ENCODE data around the gene RTN4.
"Not testable (repeated sequence)": the region's sequence is repeated elsewhere in the genome, so short reads cannot be mapped to it uniquely, and the experiment has no call there.

The RTN4 gene

GRCh38 chr2:55056024-55056521, 5.8 kb upstream of the RTN4 start:
- Mint-ChIP-seq H3K4me3 (no peak overlapping the region), H3K27me3 (no peaks in the 10 kb centered on the region), H3K9me3 (no peaks in the 10 kb centered on the region), H3K4me1 (ENCODE audit: low read depth) (peaks cover 16% of the 10 kb centered on the region), H3K36me3 (ENCODE audit: low read depth) (no peaks in the 10 kb centered on the region), H3K27ac (no peak overlapping the region)
- intact Hi-C loops (cut with micrococcal nuclease), result no loop called here

GRCh38 chr2:55054106-55054875, 4.0 kb upstream of the RTN4 start:
- no peak overlapping the region for H3K4me3 Mint-ChIP-seq
- H3K27ac Mint-ChIP-seq, result no peak overlapping the region

GRCh38 chr2:55053225-55053624, 3.0 kb upstream of the RTN4 start:
- not testable (repeated sequence) for H3K27me3 Mint-ChIP-seq, H3K9me3 Mint-ChIP-seq, H3K4me3 Mint-ChIP-seq, H3K27ac Mint-ChIP-seq
- Mint-ChIP-seq H3K36me3 (ENCODE audit: low read depth) (peaks cover 25% of the 10 kb centered on the region), H3K4me1 (ENCODE audit: low read depth) (peaks cover 16% of the 10 kb centered on the region)
- intact Hi-C loops (cut with micrococcal nuclease), result loop anchor here (5.0 kb wide), 1 partner anchor 99 kb away; no protein-coding TSS in a partner anchor

More at GRCh38 chr2:55054106-55054875, 4.0 kb upstream of the RTN4 start:
- peaks cover 16% of the 10 kb centered on the region for H3K36me3 Mint-ChIP-seq (ENCODE audit: low read depth)
- H3K4me1 Mint-ChIP-seq (ENCODE audit: low read depth), result peaks cover 16% of the 10 kb centered on the region
- intact Hi-C loops (cut with micrococcal nuclease), result loop anchor here (5.0 kb wide), 1 partner anchor 98 kb away; no protein-coding TSS in a partner anchor
- no peaks in the 10 kb centered on the region for H3K27me3 Mint-ChIP-seq
- H3K9me3 Mint-ChIP-seq, result no peaks in the 10 kb centered on the region

- Mint-ChIP-seq H3K9me3 (no peaks in the 10 kb centered on the region), H3K4me3 (peak overlapping the region; percentile 4), H3K4me1 (ENCODE audit: low read depth) (peaks cover 16% of the 10 kb centered on the region), H3K27ac (peak overlapping the region; percentile 65), H3K27me3 (no peaks in the 10 kb centered on the region), H3K36me3 (ENCODE audit: low read depth) (peaks cover 25% of the 10 kb centered on the region)
- intact Hi-C loops (cut with micrococcal nuclease), result loop anchor here (5.0 kb wide), 1 partner anchor 100 kb away; no protein-coding TSS in a partner anchor
Measured at GRCh38 chr2:55052129-55053061, 2.1 kb upstream of the RTN4 start.

- peaks cover 22% of the 10 kb centered on the region for H3K4me1 Mint-ChIP-seq (ENCODE audit: low read depth)
Measured at GRCh38 chr2:55051026-55051866, 995 bp upstream of the RTN4 start.

GRCh38 chr2:55049821-55050099, 491 bp downstream of the RTN4 start:
- intact Hi-C loops (cut with micrococcal nuclease), result loop anchor here (1.0 to 5.0 kb wide), 3 partner anchors 63 to 119 kb away; no protein-coding TSS in a partner anchor
- H3K4me1 Mint-ChIP-seq (ENCODE audit: low read depth), result peaks cover 32% of the 10 kb centered on the region
- H3K27ac Mint-ChIP-seq, result peak overlapping the region; percentile 97
- H3K27me3 Mint-ChIP-seq, result no peaks in the 10 kb centered on the region
- H3K4me3 Mint-ChIP-seq, result peak overlapping the region; percentile 100
- no peaks in the 10 kb centered on the region for H3K9me3 Mint-ChIP-seq
- peaks cover 30% of the 10 kb centered on the region for H3K36me3 Mint-ChIP-seq (ENCODE audit: low read depth)

More at GRCh38 chr2:55051026-55051866, 995 bp upstream of the RTN4 start:
- Mint-ChIP-seq H3K4me3 (peak overlapping the region; percentile 100), H3K27me3 (no peaks in the 10 kb centered on the region), H3K27ac (peak overlapping the region; percentile 97), H3K9me3 (no peaks in the 10 kb centered on the region), H3K36me3 (ENCODE audit: low read depth) (peaks cover 25% of the 10 kb centered on the region)
- intact Hi-C loops (cut with micrococcal nuclease), result loop anchor here (1.0 to 5.0 kb wide), 2 partner anchors 82 to 101 kb away; no protein-coding TSS in a partner anchor

- Mint-ChIP-seq H3K27me3 (no peaks in the 10 kb centered on the region), H3K9me3 (no peaks in the 10 kb centered on the region), H3K4me1 (ENCODE audit: low read depth) (peaks cover 34% of the 10 kb centered on the region), H3K27ac (peak overlapping the region; percentile 97), H3K4me3 (peak overlapping the region; percentile 100), H3K36me3 (ENCODE audit: low read depth) (peaks cover 30% of the 10 kb centered on the region)
- intact Hi-C loops (cut with micrococcal nuclease), result loop anchor here (2.0 kb wide), 1 partner anchor 120 kb away; no protein-coding TSS in a partner anchor
Measured at GRCh38 chr2:55049043-55049820, 1.0 kb downstream of the RTN4 start.

GRCh38 chr2:55048508-55049042, 1.7 kb downstream of the RTN4 start:
- H3K4me3 Mint-ChIP-seq, result peak overlapping the region; percentile 100
- intact Hi-C loops (cut with micrococcal nuclease), result loop anchor here (2.0 kb wide), 1 partner anchor 120 kb away; no protein-coding TSS in a partner anchor

GRCh38 chr2:55047677-55048299, 2.5 kb downstream of the RTN4 start:
- intact Hi-C loops (cut with micrococcal nuclease), result loop anchor here (2.0 kb wide), 3 partner anchors 15 to 121 kb away; no protein-coding TSS in a partner anchor
- Mint-ChIP-seq H3K27ac (peak overlapping the region; percentile 25), H3K36me3 (ENCODE audit: low read depth) (peaks cover 30% of the 10 kb centered on the region), H3K9me3 (no peaks in the 10 kb centered on the region), H3K4me3 (peak overlapping the region; percentile 71), H3K4me1 (ENCODE audit: low read depth) (peaks cover 38% of the 10 kb centered on the region), H3K27me3 (no peaks in the 10 kb centered on the region)

More at GRCh38 chr2:55048508-55049042, 1.7 kb downstream of the RTN4 start:
- peaks cover 30% of the 10 kb centered on the region for H3K36me3 Mint-ChIP-seq (ENCODE audit: low read depth)
- H3K27me3 Mint-ChIP-seq, result no peaks in the 10 kb centered on the region
- peak overlapping the region; percentile 97 for H3K27ac Mint-ChIP-seq
- peaks cover 38% of the 10 kb centered on the region for H3K4me1 Mint-ChIP-seq (ENCODE audit: low read depth)
- H3K9me3 Mint-ChIP-seq, result no peaks in the 10 kb centered on the region

- H3K27me3 Mint-ChIP-seq, result no peaks in the 10 kb centered on the region
- H3K27ac Mint-ChIP-seq, result no peak overlapping the region
- peaks cover 28% of the 10 kb centered on the region for H3K4me1 Mint-ChIP-seq (ENCODE audit: low read depth)
- no peak overlapping the region for H3K4me3 Mint-ChIP-seq
- peaks cover 29% of the 10 kb centered on the region for H3K36me3 Mint-ChIP-seq (ENCODE audit: low read depth)
- intact Hi-C loops (cut with micrococcal nuclease), result loop anchor here (2.0 kb wide), 2 partner anchors 13 to 27 kb away; no protein-coding TSS in a partner anchor
- no peaks in the 10 kb centered on the region for H3K9me3 Mint-ChIP-seq
Measured at GRCh38 chr2:55045780-55046179, 4.5 kb downstream of the RTN4 start.

GRCh38 chr2:55043841-55044240, 6.4 kb downstream of the RTN4 start:
- no peak overlapping the region for H3K27ac Mint-ChIP-seq
- intact Hi-C loops (cut with micrococcal nuclease), result no loop called here
- peaks cover 28% of the 10 kb centered on the region for H3K4me1 Mint-ChIP-seq (ENCODE audit: low read depth)
- H3K27me3 Mint-ChIP-seq, result no peaks in the 10 kb centered on the region
- no peak overlapping the region for H3K4me3 Mint-ChIP-seq
- peaks cover 10% of the 10 kb centered on the region for H3K36me3 Mint-ChIP-seq (ENCODE audit: low read depth)
- H3K9me3 Mint-ChIP-seq, result no peaks in the 10 kb centered on the region

- H3K9me3 Mint-ChIP-seq, result peaks cover 6% of the 10 kb centered on the region
- no peak overlapping the region for H3K27ac Mint-ChIP-seq
- H3K4me3 Mint-ChIP-seq, result no peak overlapping the region
- no peaks in the 10 kb centered on the region for H3K36me3 Mint-ChIP-seq (ENCODE audit: low read depth)
- no peaks in the 10 kb centered on the region for H3K27me3 Mint-ChIP-seq
- H3K4me1 Mint-ChIP-seq (ENCODE audit: low read depth), result peaks cover 34% of the 10 kb centered on the region
- intact Hi-C loops (cut with micrococcal nuclease), result no loop called here
Measured at GRCh38 chr2:55038428-55038827, 11.8 kb downstream of the RTN4 start.

Data from dendritic cell treated with granulocyte-macrophage colony-stimulating factor and Interleukin-4, amounts not matched to agents 40 ng/mL and 50 ng/mL, for 4 days (primary cell).